Lower leg skin (tissue), 4 donors: ENCODE measurements around the gene ADGRL3. TPM values are rescaled to one million over a fixed set of nuclear protein-coding genes. Genes with fewer than 3 reads are reported as not detected.
A peak's percentile ranks its signal among the peaks of the same experiment; 100 is the strongest.

Source experiments
- DNase-seq, 2 donors: peaks; one replicate each; pipeline ENCODE4 v3.0.0-alpha.2; 2019; ENCODE audit warnings: low spot score in 2 of 2
- H3K4me3 ChIP-seq: fragments of 200-600 bp; sonication (generic); 2 replicates; pipeline ENCODE4 v1.5.1; 2017; ENCODE audit warnings: mild to moderate bottlenecking, low read depth; ENCODE audit not compliant: poor library complexity, severe bottlenecking
- CTCF ChIP-seq, 3 donors: fragments of 450-650 bp; IDR thresholded peaks; one replicate each; pipeline ENCODE4 v1.5.1; 2016; ENCODE audit warnings: antibody characterized with exemption in 3 of 3, mild to moderate bottlenecking in 3 of 3, moderate library complexity in 2 of 3
- POLR2A ChIP-seq, 2 donors: fragments of 450-650 bp; IDR thresholded peaks; one replicate each; pipeline ENCODE4 v1.6.1; 2016 to 2017; ENCODE audit warnings: antibody characterized with exemption in 2 of 2, mild to moderate bottlenecking in 1 of 2, moderate library complexity in 1 of 2
- whole genome bisulfite sequencing, 2 donors: methylation state at CpG; one replicate each; pipeline ENCODE4 v1.1.5; 2018; 5-methylcytosine and 5-hydroxymethylcytosine counted together
- intact Hi-C: fragments of 100-400 bp; cut with DNase I; formaldehyde crosslinking; loops from one replicate; pipeline ENCODE4 v1.15.0; 2023; ENCODE audit warnings: low total_unique reads
- total RNA-seq, 4 donors: library from RNA; depleted of rRNA; stranded (reverse); fragments of >200 nt; gene quantifications; one replicate each; pipeline ENCODE4 v1.1.0, GENCODE V29; 2016

ADGRL3 gene
- total RNA-seq, 4 donors from 2014 or later: 1.8 to 21.2 (median 8.2) TPM

- WGBS, 2 donors: 0 to 1% methylated on average over 27 to 28 of the region's 28 CpGs
- no peak for DNase-seq
- TF ChIP-seq CTCF (IDR thresholded peaks at IDR 0.05): no peak
- no peak for TF ChIP-seq POLR2A (IDR thresholded peaks at IDR 0.05)
- H3K4me3 ChIP-seq: peak overlapping the region; percentile 39
- intact Hi-C loops: no loop called here
These were observed 1.4 kb downstream of the ADGRL3 start for GRCh38 chr4:61201561-61201960.

GRCh38 chr4:61201961-61202637 is 2.0 kb downstream of the ADGRL3 start:
- 1 to 4% methylated on average over 44 of the region's 51 CpGs for WGBS, 2 donors
- TF ChIP-seq POLR2A (IDR thresholded peaks at IDR 0.05): no peak
- TF ChIP-seq CTCF (IDR thresholded peaks at IDR 0.05): no peak
- H3K4me3 ChIP-seq: peak overlapping the region; percentile 39
- intact Hi-C loops: no loop called here
- peak in 1 of 2 donors; percentile 85 for DNase-seq

- DNase-seq: no peak
- intact Hi-C loops: no loop called here
- peak overlapping the region; percentile 4 for H3K4me3 ChIP-seq
- WGBS, 2 donors: 2 to 3% methylated on average over 23 to 34 of the region's 41 CpGs
- no peak for TF ChIP-seq POLR2A (IDR thresholded peaks at IDR 0.05)
- TF ChIP-seq CTCF (IDR thresholded peaks at IDR 0.05): no peak
These were observed 2.7 kb downstream of the ADGRL3 start for GRCh38 chr4:61202638-61203435.

GRCh38 chr4:61203436-61203790 is 3.3 kb downstream of the ADGRL3 start:
- no peak for DNase-seq
- intact Hi-C loops: no loop called here
- WGBS, 2 donors: 55 to 59% methylated on average over 3 of the region's 3 CpGs
- no peak overlapping the region for H3K4me3 ChIP-seq
- no peak for TF ChIP-seq CTCF (IDR thresholded peaks at IDR 0.05)
- TF ChIP-seq POLR2A (IDR thresholded peaks at IDR 0.05): no peak

- no peak for DNase-seq
- H3K4me3 ChIP-seq: no peak overlapping the region
- intact Hi-C loops: no loop called here
- TF ChIP-seq CTCF (IDR thresholded peaks at IDR 0.05) (no peak), POLR2A (IDR thresholded peaks at IDR 0.05) (no peak)
- WGBS, 2 donors: 84 to 87% methylated on average over 2 of the region's 2 CpGs
These were observed 4.4 kb downstream of the ADGRL3 start for GRCh38 chr4:61204353-61205060.
